Camera-type eye (tissue), 1 donor: ENCODE data around the gene ALG13. TPM values are rescaled to one million over a fixed set of nuclear protein-coding genes. Genes with fewer than 3 reads are reported as not detected.

Experiments
- total RNA-seq: library from RNA; depleted of rRNA; stranded (reverse); fragments of >200 nt; gene quantifications from one replicate; pipeline ENCODE4 v1.2.3, GENCODE V29; 2014

ALG13 gene
- 67.1 TPM for total RNA-seq

GRCh38 chrX:111680988-111681779, at the start of gene ALG13:
Gene ALG13, plus strand, starts transcription at chrX:111681170. Its CDS starts 49 bp downstream, at chrX:111681219.

Other genes starting within 250 kb of the ALG13 start
- gene SERTM2, start 169.5 kb upstream of the ALG13 start, total RNA-seq, result 2.4 TPM
- gene TRPC5OS, start 195.0 kb downstream of the ALG13 start, total RNA-seq, result 0.22 TPM